Measurements from ENCODE around the gene CLEC4A. TPM values are rescaled to one million over a fixed set of nuclear protein-coding genes. Genes with fewer than 3 reads are reported as not detected.
"Not testable (repeated sequence)": the region's sequence is repeated elsewhere in the genome, so short reads cannot be mapped to it uniquely, and the experiment has no call there.

Gene CLEC4A
- total RNA-seq = 4.7 TPM

GRCh38 chr12:8123124-8123912 is at the start of gene CLEC4A:
Gene CLEC4A (plus strand): TSS chr12:8123617. CDS start chr12:8123879, 262 bp downstream.
- no peak for DNase-seq

DNA sequence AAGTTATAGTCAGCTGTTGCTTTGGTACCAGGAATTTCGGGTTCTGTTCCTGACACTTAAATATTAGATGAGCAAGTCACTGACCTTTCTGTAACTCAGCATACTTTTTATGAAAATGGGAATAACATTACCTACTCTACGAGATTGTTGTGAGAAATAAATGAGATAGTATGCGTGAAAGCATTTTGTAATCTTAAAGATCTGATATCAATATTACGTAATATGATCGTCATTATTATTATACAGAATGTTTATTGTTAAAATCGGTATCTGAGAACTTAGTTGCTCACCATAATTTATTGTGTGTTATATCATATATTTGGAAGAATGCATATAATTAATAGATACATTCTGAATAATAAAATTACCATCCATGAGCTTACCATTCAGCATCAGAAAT is 47.5 kb upstream of the CLEC4A start:
- no peak for DNase-seq

- no peak for DNase-seq
Measured at GRCh38 chr12:8076366-8076765, 47.1 kb upstream of the CLEC4A start.

GRCh38 chr12:8077207-8077606 is 46.2 kb upstream of the CLEC4A start:
- DNase-seq = no peak

DNA sequence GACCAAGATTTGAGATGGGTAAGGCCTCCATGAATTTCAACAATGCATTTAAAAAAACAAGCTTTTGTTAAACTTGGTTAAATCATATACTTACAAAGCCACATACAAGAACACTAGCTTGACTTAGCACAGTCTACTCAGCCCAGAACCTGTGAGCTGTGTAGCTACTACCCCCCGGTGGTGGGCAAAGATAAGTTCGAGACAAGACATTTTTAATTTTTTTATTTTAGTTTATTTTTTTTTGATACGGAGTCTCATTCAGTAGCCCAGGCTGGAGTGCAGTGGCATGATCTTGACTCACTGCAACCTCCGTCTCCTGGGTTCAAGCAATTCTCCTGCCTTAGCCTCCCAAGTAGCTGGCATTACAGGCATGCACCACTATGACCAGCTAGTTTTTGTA is 45.0 kb upstream of the CLEC4A start:
- peak; percentile 12 for DNase-seq

- no peak for DNase-seq
Measured at GRCh38 chr12:8078916-8079315, 44.5 kb upstream of the CLEC4A start.

GRCh38 chr12:8080120-8080519 is 43.3 kb upstream of the CLEC4A start:
- no peak for DNase-seq

DNA sequence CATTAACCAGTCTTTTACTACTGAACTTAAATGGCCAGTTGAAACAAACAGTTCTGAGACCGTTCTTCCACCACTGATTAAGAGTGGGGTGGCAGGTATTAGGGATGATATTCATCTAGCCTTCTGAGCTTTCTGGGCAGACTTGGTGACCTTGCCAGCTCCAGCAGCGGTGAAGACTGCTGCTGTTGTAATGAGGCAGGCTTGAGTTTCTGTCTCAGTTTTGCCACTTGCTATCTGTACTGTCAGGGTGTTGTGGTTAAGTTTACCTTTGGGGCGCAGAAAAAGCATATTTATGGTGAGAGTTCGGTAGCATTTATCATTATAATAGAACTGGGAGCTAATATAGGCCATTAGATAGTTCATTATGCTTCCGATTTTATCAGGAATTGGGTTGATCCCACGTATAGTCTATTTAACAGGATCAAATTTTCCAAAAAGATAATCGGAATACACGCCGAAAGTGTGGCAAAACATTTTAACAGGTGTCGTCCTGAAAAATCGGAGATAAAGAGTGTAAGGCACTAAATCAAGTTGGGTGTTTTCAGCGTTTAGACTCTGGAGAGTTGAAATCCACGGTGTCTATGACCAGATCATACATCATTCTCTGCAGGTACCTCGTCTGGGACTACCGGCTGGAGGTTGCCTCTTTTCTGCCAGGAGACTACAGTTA is 42.0 kb upstream of the CLEC4A start:
- DNase-seq = no peak

GRCh38 chr12:8082808-8083100 is 40.7 kb upstream of the CLEC4A start:
- no peak for DNase-seq

GRCh38 chr12:8084351-8084750 is 39.1 kb upstream of the CLEC4A start:
- DNase-seq = not testable (repeated sequence)

DNA sequence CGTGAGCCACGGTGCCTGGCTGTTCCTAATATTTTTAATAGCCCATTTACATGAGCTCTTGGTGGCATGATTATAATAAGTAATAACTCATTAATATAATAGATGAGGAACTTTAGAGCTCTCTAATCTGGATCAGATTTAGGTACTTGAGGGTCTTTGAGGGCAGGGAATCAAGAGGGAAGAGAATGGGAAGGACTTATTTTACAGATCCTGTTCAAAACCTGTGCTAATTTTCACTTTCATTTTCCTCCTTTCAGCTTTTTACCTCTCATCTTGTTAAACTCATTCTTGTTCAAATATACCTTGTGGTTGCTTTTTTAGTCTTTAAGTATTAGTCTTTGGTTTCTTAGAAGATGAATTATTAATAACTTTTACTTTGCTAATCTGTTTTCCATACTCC is 35.8 kb upstream of the CLEC4A start:
- no peak for DNase-seq

GRCh38 chr12:8088574-8088973 is 34.8 kb upstream of the CLEC4A start:
- DNase-seq = no peak

- DNase-seq = not testable (repeated sequence)
Measured at GRCh38 chr12:8089277-8089676, 34.1 kb upstream of the CLEC4A start.

- no peak for DNase-seq
Measured at GRCh38 chr12:8089716-8090115, 33.7 kb upstream of the CLEC4A start.

DNA sequence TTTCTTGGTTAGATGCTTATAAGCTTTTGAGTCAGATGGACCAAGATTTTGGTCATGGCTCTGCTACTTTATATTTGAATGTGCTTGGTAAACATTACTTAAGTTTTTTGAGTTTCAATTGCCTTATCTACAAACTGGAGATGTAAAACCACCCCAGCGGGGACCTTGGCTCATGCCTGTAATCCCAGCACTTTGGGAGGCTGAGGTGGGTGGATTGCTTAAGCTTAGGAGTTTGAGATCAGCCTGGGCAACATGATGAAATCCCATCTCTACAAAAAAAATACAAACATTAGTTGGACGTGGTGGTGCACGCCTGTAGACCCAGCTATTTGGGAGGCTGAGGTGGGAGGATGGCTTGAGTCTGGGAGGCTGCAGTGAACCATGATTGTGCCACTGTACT is 30.1 kb upstream of the CLEC4A start:
- DNase-seq = no peak

- no peak for DNase-seq
Measured at GRCh38 chr12:8096281-8096915, 27.0 kb upstream of the CLEC4A start.

- no peak for DNase-seq
Measured at GRCh38 chr12:8099235-8099634, 24.2 kb upstream of the CLEC4A start.

- peak; percentile 66 for DNase-seq
Measured at GRCh38 chr12:8108808-8109398, 14.5 kb upstream of the CLEC4A start.

GRCh38 chr12:8113117-8113516 is 10.3 kb upstream of the CLEC4A start:
- DNase-seq = not testable (repeated sequence)

DNA sequence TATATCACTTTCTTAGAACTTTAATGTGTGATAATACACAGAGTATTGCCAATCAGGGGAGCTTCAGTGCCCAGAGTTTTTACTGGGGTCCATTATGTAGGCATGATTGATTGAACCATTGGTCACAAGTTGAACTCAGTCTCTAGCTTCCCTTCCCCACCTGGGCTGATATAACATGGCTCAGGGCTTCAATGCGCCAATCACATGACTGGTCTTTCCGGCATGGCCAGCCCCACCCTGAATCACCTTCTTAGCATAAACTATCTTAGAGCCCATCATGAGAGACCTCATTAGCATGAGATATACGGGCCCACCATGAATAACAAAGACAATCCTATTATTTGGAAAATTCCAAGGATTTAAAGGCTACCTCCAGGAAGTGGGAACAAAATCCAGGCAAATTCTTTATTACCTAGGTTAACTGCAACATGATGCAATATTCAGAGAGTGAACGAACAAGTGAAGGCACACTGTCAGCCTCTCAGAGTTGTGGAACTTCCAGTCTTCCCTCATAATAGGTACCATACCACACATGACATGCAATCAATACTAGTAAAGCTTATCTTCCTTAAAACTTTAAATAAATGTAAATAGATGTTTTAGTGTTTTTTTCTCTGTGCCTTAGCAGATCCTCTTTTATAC is 3.2 kb upstream of the CLEC4A start:
- no peak for DNase-seq

- DNase-seq = no peak
Measured at GRCh38 chr12:8127138-8127537, 3.7 kb downstream of the CLEC4A start.

DNA sequence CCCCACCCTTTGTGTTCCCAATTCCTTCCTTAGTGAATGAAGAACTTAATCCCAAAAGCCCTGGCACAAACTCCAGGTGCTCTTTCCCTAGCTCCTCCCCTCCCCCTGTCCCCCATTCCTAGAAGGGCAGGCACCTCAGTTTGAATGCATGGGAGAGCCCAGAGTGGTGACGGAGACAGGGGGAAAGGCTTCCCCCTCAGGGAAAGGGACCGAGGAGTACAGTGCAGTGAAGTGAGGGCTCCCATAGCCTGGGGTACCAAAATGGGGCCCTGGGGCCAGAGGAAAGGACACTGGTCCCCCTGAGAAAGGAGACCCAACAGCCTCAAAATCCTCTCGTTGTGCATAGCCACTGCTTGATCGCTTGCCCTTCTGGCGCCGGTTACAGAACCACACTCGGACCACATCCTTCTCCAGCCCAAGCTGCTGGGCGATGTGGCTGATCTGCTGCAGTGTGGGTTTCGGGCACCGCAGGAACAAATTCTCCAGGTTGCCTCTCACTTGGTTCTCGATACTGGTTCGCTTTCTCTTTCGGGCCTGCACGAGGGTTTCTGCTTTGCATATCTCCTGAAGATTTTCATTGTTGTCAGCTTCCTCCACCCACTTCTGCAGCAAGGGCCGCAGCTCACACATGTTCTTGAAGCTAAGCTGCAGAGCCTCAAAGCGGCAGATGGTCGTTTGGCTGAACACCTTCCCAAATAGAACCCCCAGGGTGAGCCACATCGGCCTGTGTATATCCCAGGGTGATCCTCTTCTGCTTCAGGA is 10.4 kb downstream of the CLEC4A start:
- not testable (repeated sequence) for DNase-seq
